IMR-90 (cell line): Measurements from ENCODE around the gene SPATA9. TPM values are rescaled to one million over a fixed set of nuclear protein-coding genes. Genes with fewer than 3 reads are reported as not detected.

ENCODE experiments used
- ATAC-seq: fragments of 200-7000 bp; cut with Tn5 transposase; 2 replicates; pipeline ENCODE4 v1.9.1; 2020; ENCODE audit warnings: low read depth, mild to moderate bottlenecking, moderate library complexity
- BruUV-seq: library from RNA; stranded (reverse); fragments of 400-500 nt; replicated peaks from 2 replicates; lab custom pipeline; 2021; lab: Mats Ljungman, UMichigan
- CTCF ChIA-PET: fragments of 300-600 bp; formaldehyde crosslinking; extraction: SDS; loops from one replicate; lab custom pipeline; 2021; ENCODE audit warnings: antibody characterized with exemption; lab: Yijun Ruan, JAX
- POLR2A ChIA-PET: fragments of 300-600 bp; sonication (Branson Sonifier 250); formaldehyde crosslinking; loops from one replicate; lab custom pipeline; 2022; ENCODE audit warnings: antibody characterized with exemption; ENCODE audit not compliant: unreplicated experiment; lab: Charles Lee
- DNase-seq: peaks from one replicate; pipeline ENCODE4 v3.0.0; 2013
- H2AFZ ChIP-seq: replicated peaks from 2 replicates; pipeline ENCODE3; 2013; ENCODE audit warnings: low read length, mild to moderate bottlenecking; ENCODE audit not compliant: poor library complexity
- H2AK5ac ChIP-seq: 2 replicates; pipeline ENCODE4 v1.6.1; 2013; ENCODE audit warnings: low read depth, low read length, inconsistent platforms
- H2AK9ac ChIP-seq: replicated peaks from 2 replicates; pipeline ENCODE3; 2013; ENCODE audit warnings: mild to moderate bottlenecking, low read depth, low read length, moderate library complexity; ENCODE audit not compliant: poor library complexity
- H2BK120ac ChIP-seq: 2 replicates; pipeline ENCODE4 v1.6.1; 2013; ENCODE audit warnings: low read depth, low read length, inconsistent platforms
- H2BK15ac ChIP-seq: 3 replicates; pipeline ENCODE4 v1.6.1; 2013; ENCODE audit warnings: low read depth, low read length, inconsistent platforms
- H2BK20ac ChIP-seq: 2 replicates; pipeline ENCODE4 v1.6.1; 2013; ENCODE audit warnings: low read depth, mild to moderate bottlenecking, inconsistent platforms, low read length, moderate library complexity
- H2BK5ac ChIP-seq: 2 replicates; pipeline ENCODE4 v1.6.1; 2013; ENCODE audit warnings: mild to moderate bottlenecking, low read depth, low read length, inconsistent platforms; ENCODE audit not compliant: poor library complexity, severe bottlenecking
- H3K14ac ChIP-seq: replicated peaks from 2 replicates; pipeline ENCODE4 v1.6.1; 2013; ENCODE audit warnings: low read depth, low read length, inconsistent platforms
- H3K18ac ChIP-seq: 2 replicates; pipeline ENCODE4 v1.6.1; 2013; ENCODE audit warnings: low read depth, low read length, control low read depth
- H3K23ac ChIP-seq: 2 replicates; pipeline ENCODE4 v1.6.1; 2013; ENCODE audit warnings: low read depth, low read length, inconsistent platforms
- H3K27ac ChIP-seq: 2 replicates; pipeline ENCODE4 v1.5.1; 2013; ENCODE audit warnings: mild to moderate bottlenecking, control low read depth, low read length; ENCODE audit not compliant: insufficient read depth
- H3K27me3 ChIP-seq: 2 replicates; pipeline ENCODE4 v1.6.1; 2013; ENCODE audit warnings: low read length; ENCODE audit not compliant: control insufficient read depth, insufficient read depth
- H3K36me3 ChIP-seq: 2 replicates; pipeline ENCODE4 v1.6.1; 2013; ENCODE audit warnings: low read length, mixed read lengths; ENCODE audit not compliant: control insufficient read depth, insufficient read depth
- H3K4ac ChIP-seq: 2 replicates; pipeline ENCODE4 v1.6.1; 2013; ENCODE audit warnings: low read depth, low read length, inconsistent platforms
- H3K4me1 ChIP-seq: 2 replicates; pipeline ENCODE4 v1.6.1; 2013; ENCODE audit warnings: low read length, mixed read lengths; ENCODE audit not compliant: control insufficient read depth, insufficient read depth
- H3K4me2 ChIP-seq: 2 replicates; pipeline ENCODE4 v1.6.1; 2013; ENCODE audit warnings: low read depth, mild to moderate bottlenecking, control low read depth, low read length, moderate library complexity
- H3K4me3 ChIP-seq: 2 replicates; pipeline ENCODE4 v1.5.1; 2013; ENCODE audit warnings: low read depth, mild to moderate bottlenecking, control low read depth, low read length, moderate library complexity; ENCODE audit not compliant: insufficient read depth
- H3K56ac ChIP-seq: 2 replicates; pipeline ENCODE4 v1.6.1; 2013; ENCODE audit warnings: low read length, inconsistent platforms; ENCODE audit not compliant: insufficient read depth; ENCODE audit errors: extremely low read depth
- H3K79me1 ChIP-seq, 2 experiments: 2 replicates each; pipeline ENCODE4 v1.6.1; 2013; ENCODE audit warnings: low read length in 2 of 2, inconsistent platforms in 1 of 2, low read depth in 1 of 2
- H3K9ac ChIP-seq: 2 replicates; pipeline ENCODE4 v1.6.1; 2013; ENCODE audit warnings: low read depth, low read length, control low read depth
- H3K9me1 ChIP-seq: 2 replicates; pipeline ENCODE4 v1.6.1; 2013; ENCODE audit warnings: low read length, inconsistent platforms; ENCODE audit not compliant: insufficient read depth
- H3K9me3 ChIP-seq: 2 replicates; pipeline ENCODE4 v1.6.1; 2013; ENCODE audit warnings: low read length; ENCODE audit not compliant: control insufficient read depth, insufficient read depth
- H4K20me1 ChIP-seq: 2 replicates; pipeline ENCODE4 v1.6.1; 2013; ENCODE audit warnings: low read length, inconsistent platforms; ENCODE audit not compliant: insufficient read depth
- H4K5ac ChIP-seq: 2 replicates; pipeline ENCODE4 v1.6.1; 2013; ENCODE audit warnings: mild to moderate bottlenecking, low read depth, low read length, control low read depth
- H4K8ac ChIP-seq, 2 experiments: 2 replicates each; pipeline ENCODE4 v1.6.1; 2013; ENCODE audit warnings: low read depth in 2 of 2, low read length in 2 of 2, control low read depth in 1 of 2, inconsistent platforms in 1 of 2
- H4K91ac ChIP-seq: 2 replicates; pipeline ENCODE4 v1.6.1; 2013; ENCODE audit warnings: low read depth, low read length, inconsistent platforms; ENCODE audit not compliant: insufficient read depth
- ELK1 ChIP-seq: fragments of 150-350 bp; IDR thresholded peaks from 2 replicates; pipeline ENCODE4 v1.6.1; 2016; ENCODE audit warnings: low read depth, mild to moderate bottlenecking, low read length, moderate library complexity, borderline replicate concordance
- FOS ChIP-seq: fragments of 150-350 bp; IDR thresholded peaks from 2 replicates; pipeline ENCODE4 v1.6.1; 2016; ENCODE audit warnings: low read depth, low read length
- MAFK ChIP-seq: IDR thresholded peaks from 2 replicates; pipeline ENCODE4 v1.6.1; 2012; ENCODE audit warnings: low read depth, low read length, improper control_type of control experiment
- NFE2L2 ChIP-seq: fragments of 150-350 bp; IDR thresholded peaks from 2 replicates; pipeline ENCODE4 v1.6.1; 2016; ENCODE audit warnings: low read depth, mild to moderate bottlenecking, low read length
- SMC3 ChIP-seq: fragments of 150-350 bp; IDR thresholded peaks from 2 replicates; pipeline ENCODE4 v1.6.1; 2016; ENCODE audit warnings: low read depth, mild to moderate bottlenecking, antibody characterized with exemption, low read length, moderate library complexity
- WGBS, 2 experiments: methylation state at CpG; one replicate each; pipeline versions ENCODE4 v1.1.5 to v1.1.7; 2013; ENCODE audit warnings: missing lambda C conversion rate in 2 of 2; ENCODE audit not compliant: insufficient read length in 1 of 2; ENCODE audit errors: extremely low coverage in 2 of 2; 5-methylcytosine and 5-hydroxymethylcytosine counted together
- dilution Hi-C: fragments of 300-500 bp; cut with HindIII; formaldehyde crosslinking; loops from one replicate; pipeline ENCODE4 v1.14.3; 2018; ENCODE audit warnings: low sequenced_read_pairs; ENCODE audit not compliant: unreplicated experiment
- in situ Hi-C: fragments of 300-500 bp; cut with MboI; formaldehyde crosslinking; loops from 3 replicates; pipeline ENCODE4 v1.14.3; 2019; ENCODE audit warnings: low sequenced_read_pairs, inconsistent platforms, mixed read lengths
- intact Hi-C: fragments of 100-400 bp; cut with micrococcal nuclease; formaldehyde crosslinking; loops from 2 replicates; pipeline ENCODE4 v1.10.0; 2022
- polyA plus RNA-seq, 3 experiments: library from polyadenylated mRNA; depleted of rRNA; stranded (reverse); fragments of >200 nt; gene quantifications; 2 replicates each; pipeline ENCODE4 v1.2.3, GENCODE V29; 2012; ENCODE audit warnings: low replicate concordance in 1 of 3
- total RNA-seq: library from RNA; depleted of rRNA; stranded (reverse); fragments of >200 nt; gene quantifications from 2 replicates; pipeline ENCODE4 v1.2.3, GENCODE V29; 2012
- TF ChIP-seq, protein P1 (sequence below): fragments of 150-350 bp; IDR thresholded peaks from 2 replicates; pipeline ENCODE4 v1.6.1; 2017; ENCODE audit warnings: mild to moderate bottlenecking, antibody characterized with exemption, low read length, low read depth

Gene SPATA9
- total and polyA plus RNA-seq, 2 of the 4 experiments (the other 2 are of a cell fraction): 0.72 to 0.86 TPM

DNA sequence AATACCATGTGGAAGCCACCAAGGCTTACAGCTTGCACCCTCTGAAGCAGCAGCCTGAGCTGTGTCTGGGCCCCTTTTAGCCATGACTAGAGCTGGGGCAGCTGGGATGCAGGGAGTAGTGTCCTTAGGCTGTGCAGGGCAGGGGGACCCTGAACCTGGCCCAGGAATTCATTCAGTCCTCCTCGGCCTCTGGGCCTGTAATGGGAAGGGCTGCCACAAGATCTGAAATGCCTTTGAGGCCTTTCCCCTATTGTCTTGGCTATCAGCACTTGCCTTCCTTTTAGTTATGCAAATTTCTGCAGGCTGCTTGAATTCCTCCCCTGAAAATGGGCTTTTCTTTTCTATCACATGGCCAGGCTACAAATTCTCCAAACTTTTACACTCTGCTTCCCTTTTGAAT lies 53.9 kb downstream of the SPATA9 start:
- Histone ChIP-seq H3K23ac (no peak overlapping the region), H3K9me3 (no peaks in the 10 kb centered on the region), H2AFZ (peak overlapping the region; percentile 25), H2BK5ac (no peak overlapping the region), H3K4me3 (no peak overlapping the region), H3K9ac (no peak overlapping the region), H4K5ac (no peak overlapping the region), H4K20me1 (no peaks in the 10 kb centered on the region), H3K4me2 (no peak overlapping the region), H2AK5ac (no peak overlapping the region), H4K8ac (no peak overlapping the region), H2BK120ac (no peak overlapping the region), H3K4me1 (peaks cover 6% of the 10 kb centered on the region), H3K79me1 (no peaks in the 10 kb centered on the region), H3K56ac (no peak overlapping the region), H2AK9ac (no peak overlapping the region), H3K27me3 (no peaks in the 10 kb centered on the region), H3K14ac (no peak overlapping the region), H2BK20ac (no peak overlapping the region), H3K4ac (no peak overlapping the region), H4K91ac (no peak overlapping the region), H3K9me1 (peaks cover 3% of the 10 kb centered on the region; the same call in 1 of the 2 replicates), H3K18ac (no peak overlapping the region), H2BK15ac (no peak overlapping the region), H3K36me3 (no peaks in the 10 kb centered on the region), H3K27ac (no peak overlapping the region)
- ATAC-seq (no peak), DNase-seq (no peak)
- ChIA-PET POLR2A (no interaction called here), CTCF (no interaction called here)
- intact Hi-C loops (no loop called here), in situ Hi-C loops (loop anchor here (25.0 kb wide), 1 partner anchor 683 kb away; no protein-coding TSS in a partner anchor), dilution Hi-C loops (no loop called here)
- BruUV-seq: no TSS peak
- no peak for TF ChIP-seq MAFK
- TF ChIP-seq, protein P1, sequence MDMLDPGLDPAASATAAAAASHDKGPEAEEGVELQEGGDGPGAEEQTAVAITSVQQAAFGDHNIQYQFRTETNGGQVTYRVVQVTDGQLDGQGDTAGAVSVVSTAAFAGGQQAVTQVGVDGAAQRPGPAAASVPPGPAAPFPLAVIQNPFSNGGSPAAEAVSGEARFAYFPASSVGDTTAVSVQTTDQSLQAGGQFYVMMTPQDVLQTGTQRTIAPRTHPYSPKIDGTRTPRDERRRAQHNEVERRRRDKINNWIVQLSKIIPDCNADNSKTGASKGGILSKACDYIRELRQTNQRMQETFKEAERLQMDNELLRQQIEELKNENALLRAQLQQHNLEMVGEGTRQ: no peak
- no peak for TF ChIP-seq NFE2L2
- TF ChIP-seq FOS: no peak
- no peak for TF ChIP-seq ELK1
- no peak for TF ChIP-seq SMC3
- WGBS, 2 experiments: no CpG with 5 or more reads among the region's 1 CpG
